Endodermal cell (in vitro differentiated cells): Measurements from ENCODE around the gene BPIFB4. TPM values are rescaled to one million over a fixed set of nuclear protein-coding genes. Genes with fewer than 3 reads are reported as not detected.

Experiments used
- DNase-seq: peaks from one replicate; pipeline ENCODE4 v3.0.0-alpha.2; 2017
- H3K27ac ChIP-seq: 2 replicates; pipeline ENCODE4 v1.5.1; 2013; ENCODE audit warnings: mild to moderate bottlenecking, low read depth, low read length, moderate library complexity
- H3K27me3 ChIP-seq: 2 replicates; pipeline ENCODE4 v1.6.1; 2013; ENCODE audit warnings: mild to moderate bottlenecking, low read length, moderate library complexity; ENCODE audit not compliant: insufficient read depth, control insufficient read depth, poor library complexity, severe bottlenecking
- H3K36me3 ChIP-seq: 2 replicates; pipeline ENCODE4 v1.7.0; 2013; ENCODE audit warnings: mild to moderate bottlenecking, low read length, moderate library complexity; ENCODE audit not compliant: control insufficient read depth, insufficient read depth
- H3K4me1 ChIP-seq: one replicate; pipeline ENCODE4 v1.7.0; 2013; ENCODE audit warnings: low read length; ENCODE audit not compliant: control insufficient read depth, insufficient read depth
- H3K4me3 ChIP-seq: 2 replicates; pipeline ENCODE4 v1.5.1; 2013; ENCODE audit warnings: mild to moderate bottlenecking, low read length, moderate library complexity
- H3K9ac ChIP-seq: 2 replicates; pipeline ENCODE4 v1.6.1; 2013; ENCODE audit warnings: mild to moderate bottlenecking, low read length, moderate library complexity; ENCODE audit not compliant: poor library complexity, severe bottlenecking; ENCODE audit errors: extremely low read depth
- H3K9me3 ChIP-seq: 2 replicates; pipeline ENCODE4 v1.6.1; 2013; ENCODE audit warnings: mild to moderate bottlenecking, low read length, moderate library complexity; ENCODE audit not compliant: control insufficient read depth
- H3K27ac Mint-ChIP-seq: 2 replicates; pipeline ENCODE4 v1.8.0; 2020; ENCODE audit warnings: mixed read lengths
- H3K27me3 Mint-ChIP-seq: 2 replicates; pipeline ENCODE4 v1.8.0; 2021; ENCODE audit warnings: mild to moderate bottlenecking, mixed read lengths; ENCODE audit not compliant: insufficient read depth
- H3K36me3 Mint-ChIP-seq: 2 replicates; pipeline ENCODE4 v1.8.0; 2020; ENCODE audit warnings: low read depth, mixed read lengths
- H3K4me1 Mint-ChIP-seq: 2 replicates; pipeline ENCODE4 v1.8.0; 2020; ENCODE audit warnings: mixed read lengths
- H3K4me3 Mint-ChIP-seq: 2 replicates; pipeline ENCODE4 v1.8.0; 2020; ENCODE audit warnings: mild to moderate bottlenecking, moderate library complexity, mixed read lengths
- H3K9me3 Mint-ChIP-seq: 2 replicates; pipeline ENCODE4 v1.8.0; 2020; ENCODE audit warnings: mild to moderate bottlenecking, mixed read lengths
- WGBS, 2 experiments: methylation state at CpG; one replicate each; pipeline versions ENCODE4 v1.1.5 to v1.1.7; 2013; ENCODE audit warnings: missing lambda C conversion rate in 2 of 2, mixed read lengths in 1 of 2; ENCODE audit not compliant: insufficient coverage in 1 of 2, insufficient read length in 1 of 2; 5-methylcytosine and 5-hydroxymethylcytosine counted together
- total RNA-seq, 2 donors: library from RNA; stranded (reverse); fragmentation: NEBNext Ultra II Directional in 1 of 2; extraction: Animal tissue kit (Norgen Biotek cat#: 25700) in 1 of 2; gene quantifications; 2 replicates in 1 of 2; 3 replicates in 1 of 2; pipeline ENCODE4 v1.2.1, GENCODE V29; 2021
- TF ChIP-seq, protein P1 (sequence below): fragments of 200-600 bp; sonication (generic); conservative IDR thresholded peaks from 2 replicates; pipeline ENCODE4 v1.5.0; 2021; ENCODE audit warnings: antibody characterized with exemption, mild to moderate bottlenecking

BPIFB4 gene
- total RNA-seq, 2 donors from 2014 or later = 0.22 TPM; not detected in 1

DNA sequence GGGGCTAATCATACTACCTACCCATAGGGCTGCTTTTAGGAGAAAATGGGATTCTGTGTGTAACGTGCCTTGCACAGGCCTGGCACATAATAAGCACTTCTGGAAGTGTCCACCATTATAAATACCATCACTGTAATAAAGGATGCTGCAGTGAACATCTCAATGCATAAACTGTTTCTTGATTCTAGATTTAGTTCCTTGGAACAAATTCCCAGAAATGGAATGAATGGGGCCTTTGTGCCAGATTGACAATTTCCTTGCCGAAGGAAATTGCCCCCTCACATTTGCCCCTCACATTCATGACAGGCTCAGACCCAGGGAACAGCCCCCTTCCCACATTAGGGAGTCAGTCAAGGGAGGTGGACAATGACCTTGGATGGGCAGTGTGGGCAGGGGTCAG lies 29.2 kb downstream of the BPIFB4 start:
- Histone ChIP-seq H3K9me3 (no peaks in the 10 kb centered on the region), H3K27me3 (no peaks in the 10 kb centered on the region), H3K27ac (no peak overlapping the region), H3K9ac (no peak overlapping the region), H3K36me3 (no peaks in the 10 kb centered on the region), H3K4me1 (peaks cover 5% of the 10 kb centered on the region), H3K4me3 (no peak overlapping the region)
- 86% methylated on average over 2 of the region's 2 CpGs; no CpG with 5 or more reads in 1 of the 2 experiments for WGBS, 2 experiments
- Mint-ChIP-seq H3K4me1 (peaks cover 11% of the 10 kb centered on the region), H3K36me3 (no peaks in the 10 kb centered on the region), H3K4me3 (no peak overlapping the region), H3K9me3 (peaks cover 13% of the 10 kb centered on the region), H3K27me3 (peaks cover 8% of the 10 kb centered on the region), H3K27ac (no peak overlapping the region)
- TF ChIP-seq, protein P1, sequence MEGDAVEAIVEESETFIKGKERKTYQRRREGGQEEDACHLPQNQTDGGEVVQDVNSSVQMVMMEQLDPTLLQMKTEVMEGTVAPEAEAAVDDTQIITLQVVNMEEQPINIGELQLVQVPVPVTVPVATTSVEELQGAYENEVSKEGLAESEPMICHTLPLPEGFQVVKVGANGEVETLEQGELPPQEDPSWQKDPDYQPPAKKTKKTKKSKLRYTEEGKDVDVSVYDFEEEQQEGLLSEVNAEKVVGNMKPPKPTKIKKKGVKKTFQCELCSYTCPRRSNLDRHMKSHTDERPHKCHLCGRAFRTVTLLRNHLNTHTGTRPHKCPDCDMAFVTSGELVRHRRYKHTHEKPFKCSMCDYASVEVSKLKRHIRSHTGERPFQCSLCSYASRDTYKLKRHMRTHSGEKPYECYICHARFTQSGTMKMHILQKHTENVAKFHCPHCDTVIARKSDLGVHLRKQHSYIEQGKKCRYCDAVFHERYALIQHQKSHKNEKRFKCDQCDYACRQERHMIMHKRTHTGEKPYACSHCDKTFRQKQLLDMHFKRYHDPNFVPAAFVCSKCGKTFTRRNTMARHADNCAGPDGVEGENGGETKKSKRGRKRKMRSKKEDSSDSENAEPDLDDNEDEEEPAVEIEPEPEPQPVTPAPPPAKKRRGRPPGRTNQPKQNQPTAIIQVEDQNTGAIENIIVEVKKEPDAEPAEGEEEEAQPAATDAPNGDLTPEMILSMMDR = no peak
- no peak for DNase-seq

DNA sequence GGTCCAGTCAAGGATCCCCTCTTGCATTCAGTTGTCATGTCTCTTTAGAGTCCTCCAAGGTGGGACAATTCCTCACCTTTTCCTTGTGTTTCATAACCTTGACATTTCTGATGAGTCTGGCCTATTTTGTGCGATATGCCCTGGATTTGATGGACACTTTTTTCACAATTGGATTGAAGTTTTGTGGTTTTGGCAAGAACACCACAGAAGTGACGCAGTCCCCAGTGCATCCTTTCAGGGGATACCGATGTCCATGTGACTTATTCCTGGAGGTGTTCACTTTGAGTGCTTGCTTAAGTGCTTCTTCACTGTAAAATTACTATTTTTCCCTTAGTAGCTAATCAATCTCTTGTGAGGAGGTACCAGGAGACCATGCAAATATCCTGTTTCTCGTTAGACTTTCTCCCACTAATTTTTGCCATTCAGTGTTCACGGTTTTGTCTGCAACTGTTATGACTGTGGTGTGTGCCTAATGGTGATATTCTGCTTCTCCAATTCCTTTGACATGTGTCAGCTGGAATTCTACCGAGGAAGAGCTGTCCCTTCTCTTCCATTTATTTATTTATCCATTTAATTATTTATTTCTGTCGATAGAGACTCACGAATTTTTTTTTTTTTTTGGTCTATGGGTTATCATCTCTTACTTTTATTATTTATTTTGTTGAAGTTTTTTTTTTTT lies 30.8 kb downstream of the BPIFB4 start:
- H3K4me1 Mint-ChIP-seq = peaks cover 8% of the 10 kb centered on the region
- TF ChIP-seq, protein P1 = no peak
- no peaks in the 10 kb centered on the region for H3K9me3 ChIP-seq
- 94 to 100% methylated on average over 4 to 6 of the region's 8 CpGs for WGBS, 2 experiments
- peaks cover 5% of the 10 kb centered on the region for H3K4me1 ChIP-seq
- no peak overlapping the region for H3K9ac ChIP-seq
- no peaks in the 10 kb centered on the region for H3K36me3 ChIP-seq
- peaks cover 28% of the 10 kb centered on the region for H3K9me3 Mint-ChIP-seq
- H3K27me3 ChIP-seq = no peaks in the 10 kb centered on the region
- peaks cover 14% of the 10 kb centered on the region for H3K27me3 Mint-ChIP-seq
- H3K27ac Mint-ChIP-seq = no peak overlapping the region
- peaks cover 3% of the 10 kb centered on the region for H3K36me3 Mint-ChIP-seq
- no peak for DNase-seq
- no peak overlapping the region for H3K4me3 ChIP-seq
- H3K27ac ChIP-seq = no peak overlapping the region
- no peak overlapping the region for H3K4me3 Mint-ChIP-seq

DNA sequence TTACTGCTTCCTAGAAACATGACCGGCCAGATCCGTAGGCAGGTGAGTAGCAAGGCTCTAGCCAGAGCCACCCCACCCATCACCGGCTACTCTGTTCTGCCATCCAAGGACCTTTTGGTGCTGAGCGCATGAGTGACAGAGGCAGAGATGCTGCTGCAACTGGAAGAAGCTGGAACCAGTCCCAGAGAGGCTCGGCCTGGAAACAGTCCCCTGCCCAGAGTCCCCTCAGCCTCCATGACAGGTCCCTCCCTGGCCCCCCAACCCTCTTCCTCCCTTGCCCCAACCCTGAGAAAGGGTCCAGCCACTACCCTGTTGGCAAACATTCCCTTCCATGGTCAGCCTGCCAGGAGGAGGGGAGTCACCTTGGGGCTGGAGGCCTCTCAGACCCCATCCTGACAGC lies 31.9 kb downstream of the BPIFB4 start:
- no peaks in the 10 kb centered on the region for H3K36me3 ChIP-seq
- Mint-ChIP-seq H3K4me3 (no peak overlapping the region), H3K36me3 (peaks cover 4% of the 10 kb centered on the region), H3K4me1 (peaks cover 1% of the 10 kb centered on the region), H3K27ac (no peak overlapping the region), H3K27me3 (peaks cover 14% of the 10 kb centered on the region), H3K9me3 (peaks cover 33% of the 10 kb centered on the region)
- TF ChIP-seq, protein P1 = no peak
- no peaks in the 10 kb centered on the region for H3K4me1 ChIP-seq
- no peak overlapping the region for H3K4me3 ChIP-seq
- no peak overlapping the region for H3K27ac ChIP-seq
- H3K9ac ChIP-seq = no peak overlapping the region
- DNase-seq = no peak
- no peaks in the 10 kb centered on the region for H3K9me3 ChIP-seq
- H3K27me3 ChIP-seq = no peaks in the 10 kb centered on the region
- WGBS, 2 experiments = 94 to 95% methylated on average over 4 to 5 of the region's 5 CpGs
